ENCODE results near the gene RRP36. TPM values are rescaled to one million over a fixed set of nuclear protein-coding genes. Genes with fewer than 3 reads are reported as not detected.

The RRP36 gene
- polyA plus RNA-seq, 1 of the 3 experiments (the other 2 are of a cell fraction) = 60.5 TPM

GRCh38 chr6:43032326-43032725, 10.9 kb downstream of the RRP36 start:
- WGBS (ENCODE audit: low lambda C conversion rate) = 88% methylated on average over 4 of the region's 4 CpGs
- no peaks in the 10 kb centered on the region for H3K4me1 ChIP-seq (ENCODE audit: control insufficient read depth in 1 of 2, insufficient read depth in 2 of 2, low read depth in 1 of 2, low read length in 1 of 2)
- H3K36me3 ChIP-seq (replicated peaks in 1 of 2; ENCODE audit: control insufficient read depth in 1 of 2, insufficient read depth in 2 of 2, low read length in 1 of 2) = peaks cover 29 to 55% of the 10 kb centered on the region in 2 experiments
- no peaks in the 10 kb centered on the region for H3K79me2 ChIP-seq (ENCODE audit: insufficient read depth)
- TF ChIP-seq RXRA (IDR thresholded peaks at IDR 0.05; ENCODE audit: borderline replicate concordance, low read depth) (no peak), PBX3 (IDR thresholded peaks at IDR 0.05) (no peak), RFX5 (IDR thresholded peaks at IDR 0.05; ENCODE audit: low read length) (no peak), ZBTB33 (IDR thresholded peaks at IDR 0.05; ENCODE audit: borderline replicate concordance, low read depth) (no peak), SIN3A (IDR thresholded peaks at IDR 0.05; ENCODE audit: borderline replicate concordance, low read depth, low read length) (no peak), YY1 (IDR thresholded peaks at IDR 0.05; ENCODE audit: low read depth) (no peak), ELF1 (IDR thresholded peaks at IDR 0.05) (no peak)
- no peaks in the 10 kb centered on the region for H3K9me3 ChIP-seq
- H4K20me1 ChIP-seq (ENCODE audit: insufficient read depth) = no peaks in the 10 kb centered on the region
- H3F3A ChIP-seq (replicated peaks; ENCODE audit: insufficient read depth) = peaks cover 35% of the 10 kb centered on the region
- H2AFZ ChIP-seq (ENCODE audit: low read depth) = no peak overlapping the region
- POLR2A ChIA-PET = interaction anchor here (0.6 to 1.3 kb wide), 3 partner anchors 11 to 359 kb away, joined by 3 to 5 read pairs (median 4); partner anchors contain the start of gene RRP36
- H3K27ac ChIP-seq (ENCODE audit: low read depth in 2 of 2, low read length in 1 of 2) = no peak overlapping the region
- H3K27me3 ChIP-seq (ENCODE audit: insufficient read depth) = no peaks in the 10 kb centered on the region
- no peak overlapping the region for H3K9ac ChIP-seq
- H3K9me2 ChIP-seq = no peaks in the 10 kb centered on the region
- no peak overlapping the region for H3K4me3 ChIP-seq (ENCODE audit: low read depth in 2 of 2, low read length in 1 of 2)
- CTCF ChIA-PET = interaction anchor here (1.3 to 2.2 kb wide), 2 partner anchors 97 to 131 kb away, joined by 3 to 6 read pairs; no protein-coding TSS in a partner anchor
- no peak for DNase-seq
- no peak overlapping the region for H3K4me2 ChIP-seq

GRCh38 chr6:43033496-43034189, 12.2 kb downstream of the RRP36 start:
- H3K4me3 ChIP-seq (ENCODE audit: low read depth in 2 of 2, low read length in 1 of 2) = no peak overlapping the region
- no peaks in the 10 kb centered on the region for H3K9me3 ChIP-seq
- H3K79me2 ChIP-seq (ENCODE audit: insufficient read depth) = no peaks in the 10 kb centered on the region
- no peak overlapping the region for H3K9ac ChIP-seq
- H3K36me3 ChIP-seq (replicated peaks in 1 of 2; ENCODE audit: control insufficient read depth in 1 of 2, insufficient read depth in 2 of 2, low read length in 1 of 2) = peaks cover 41 to 45% of the 10 kb centered on the region in 2 experiments
- H3K27ac ChIP-seq (ENCODE audit: low read depth in 2 of 2, low read length in 1 of 2) = no peak overlapping the region
- H2AFZ ChIP-seq (ENCODE audit: low read depth) = no peak overlapping the region
- no peaks in the 10 kb centered on the region for H3K4me1 ChIP-seq (ENCODE audit: control insufficient read depth in 1 of 2, insufficient read depth in 2 of 2, low read depth in 1 of 2, low read length in 1 of 2)
- H4K20me1 ChIP-seq (ENCODE audit: insufficient read depth) = no peaks in the 10 kb centered on the region
- ChIA-PET POLR2A (interaction anchor here (0.8 to 1.5 kb wide), 3 partner anchors 13 to 21 kb away, joined by 3 to 5 read pairs (median 4); partner anchors contain the start of gene CUL7), CTCF (interaction anchor here (0.6 to 1.0 kb wide), 2 partner anchors 11 to 110 kb away, joined by 3 read pairs; no protein-coding TSS in a partner anchor)
- H3F3A ChIP-seq (replicated peaks; ENCODE audit: insufficient read depth) = peaks cover 29% of the 10 kb centered on the region
- H3K4me2 ChIP-seq = no peak overlapping the region
- TF ChIP-seq RXRA (IDR thresholded peaks at IDR 0.05; ENCODE audit: borderline replicate concordance, low read depth) = no peak
- no peak for TF ChIP-seq ZBTB33 (IDR thresholded peaks at IDR 0.05; ENCODE audit: borderline replicate concordance, low read depth)
- TF ChIP-seq RAD21 (IDR thresholded peaks at IDR 0.05; ENCODE audit: low read length) = no peak
- TF ChIP-seq TCF12 (IDR thresholded peaks at IDR 0.05) = no peak
- no peak for TF ChIP-seq PBX3 (IDR thresholded peaks at IDR 0.05)
- TF ChIP-seq NFIC (IDR thresholded peaks at IDR 0.05; ENCODE audit: borderline replicate concordance) = no peak
- no peak for TF ChIP-seq NRF1 (IDR thresholded peaks at IDR 0.05; ENCODE audit: low read depth, low read length)
- TF ChIP-seq CHD2 (IDR thresholded peaks at IDR 0.05; ENCODE audit: low read length, partially characterized antibody) = no peak
- no peak for TF ChIP-seq MXI1 (IDR thresholded peaks at IDR 0.05; ENCODE audit: low read depth, low read length)
- TF ChIP-seq YY1 (IDR thresholded peaks at IDR 0.05; ENCODE audit: low read depth) = no peak
- no peak for TF ChIP-seq POLR2AphosphoS5 (IDR thresholded peaks at IDR 0.05; ENCODE audit: low read depth, low read length)
- TF ChIP-seq TEAD4 (IDR thresholded peaks at IDR 0.05; ENCODE audit: borderline replicate concordance, insufficient read depth) = no peak
- TF ChIP-seq GATA2 (CRISPR knock-in tag; IDR thresholded peaks at IDR 0.05) = no peak
- TF ChIP-seq SMC3 (IDR thresholded peaks at IDR 0.05; ENCODE audit: low read depth, low read length) = no peak
- no peak for TF ChIP-seq USF1 (IDR thresholded peaks at IDR 0.05; ENCODE audit: borderline replicate concordance, low read depth)
- TF ChIP-seq EZH2phosphoT487 (IDR thresholded peaks at IDR 0.05; ENCODE audit: borderline replicate concordance, low read depth) = no peak
- no peak for TF ChIP-seq FOXM1 (IDR thresholded peaks at IDR 0.05; ENCODE audit: low read depth)
- H3K27me3 ChIP-seq (ENCODE audit: insufficient read depth) = no peaks in the 10 kb centered on the region
- H3K9me2 ChIP-seq = no peaks in the 10 kb centered on the region
- 97% methylated on average over 2 of the region's 2 CpGs for WGBS (ENCODE audit: low lambda C conversion rate)
- DNase-seq = no peak

Data from SK-N-SH (cell line).